ENCODE data around the gene HMBS. TPM values are rescaled to one million over a fixed set of nuclear protein-coding genes. Genes with fewer than 3 reads are reported as not detected.

HMBS gene
- total and polyA plus RNA-seq, 2 of the 8 experiments (the other 6 are each of a cell fraction or from before 2014, with no cell fraction given), result 69.3 to 109 TPM

DNA sequence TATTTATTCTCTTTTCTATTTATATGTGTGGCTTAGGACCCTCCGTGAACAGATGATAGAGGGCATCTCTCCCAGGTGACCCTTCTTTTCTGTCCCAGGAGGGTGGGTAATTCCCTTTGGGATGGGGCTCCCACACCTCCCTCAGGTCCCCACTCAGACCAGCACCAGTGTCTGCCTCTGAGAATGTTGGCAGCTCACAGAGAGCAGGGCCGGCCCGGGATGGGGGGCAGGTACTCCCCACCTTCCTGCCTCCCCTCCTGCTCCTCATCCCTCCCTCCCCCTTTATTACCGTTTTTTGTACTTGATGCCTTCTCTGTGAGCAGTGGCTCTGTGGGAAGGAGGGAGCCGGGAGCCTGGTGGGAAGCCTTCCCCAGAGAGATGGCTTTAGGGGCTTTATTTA is 31.9 kb downstream of the HMBS start:
- no peak overlapping the region for H4K91ac ChIP-seq (replicated peaks; ENCODE audit: insufficient read length, low read length)
- ChIA-PET CTCF (ENCODE audit: partially characterized antibody) (interaction anchor here (0.6 to 2.0 kb wide), 5 partner anchors 12 to 174 kb away, joined by 3 to 5 read pairs (median 3); no protein-coding TSS in a partner anchor), POLR2A (ENCODE audit: partially characterized antibody) (interaction anchor here (0.6 to 2.1 kb wide), 4 partner anchors 10 to 64 kb away, joined by 3 to 14 read pairs (median 6); partner anchors contain the start of gene C2CD2L)
- no peak overlapping the region for H3K4me2 ChIP-seq (ENCODE audit: insufficient read depth in 1 of 2, low read depth in 2 of 2, low read length in 2 of 2)
- FAIRE-seq (no peak), DNase-seq (ENCODE audit: low read depth in 1 of 2, low spot score in 2 of 2) (no peak)
- H4K20me1 ChIP-seq (replicated peaks in 1 of 2; ENCODE audit: control insufficient read depth in 1 of 2, insufficient read depth in 2 of 2, low read length in 2 of 2), result no peaks in the 10 kb centered on the region
- H2BK15ac ChIP-seq (ENCODE audit: low read length), result no peak overlapping the region
- no peak overlapping the region for H4K5ac ChIP-seq (ENCODE audit: insufficient read length, low read depth, low read length)
- H3K4ac ChIP-seq (replicated peaks; ENCODE audit: insufficient read length, low read depth, low read length), result no peak overlapping the region
- H2AFZ ChIP-seq (ENCODE audit: low read length), result no peak overlapping the region
- no peak overlapping the region for H2BK120ac ChIP-seq (replicated peaks; ENCODE audit: low read depth, low read length)
- no peaks in the 10 kb centered on the region; the same call in 1 of the 2 replicates for H3K23me2 ChIP-seq (ENCODE audit: low read depth, low read length)
- no peak overlapping the region for H3K4me3 ChIP-seq (ENCODE audit: extremely low read depth in 1 of 4, insufficient read depth in 2 of 4, low read depth in 3 of 4, low read length in 4 of 4)
- H2BK5ac ChIP-seq (ENCODE audit: low read depth, low read length), result no peak overlapping the region
- H4K8ac ChIP-seq (ENCODE audit: extremely low read depth, insufficient read depth, low read length), result no peak overlapping the region
- H3K27ac ChIP-seq (ENCODE audit: low read depth, low read length), result no peak overlapping the region
- TF ChIP-seq ASH2L (IDR thresholded peaks at IDR 0.05; ENCODE audit: low read length), result no peak
- no peak for TF ChIP-seq KDM5A (IDR thresholded peaks at IDR 0.05; ENCODE audit: low read length)
- H3K79me2 ChIP-seq (ENCODE audit: control insufficient read depth in 1 of 2, insufficient read depth in 2 of 2, low read length in 2 of 2), result peaks cover 0 to under 1% of the 10 kb centered on the region in 2 experiments; a peak in 1 of 4 replicates
- no peak overlapping the region for H2BK12ac ChIP-seq (ENCODE audit: low read depth, low read length)
- no peak overlapping the region for H3K18ac ChIP-seq (ENCODE audit: extremely low read depth, low read length)
- peaks cover 0 to 4% (median 1%) of the 10 kb centered on the region in 4 experiments; a peak in 2 of 7 replicates for H3K4me1 ChIP-seq (replicated peaks in 1 of 4; ENCODE audit: control insufficient read depth in 3 of 4, insufficient read depth in 4 of 4, low read length in 3 of 4)
- no peak overlapping the region for H2AK5ac ChIP-seq (ENCODE audit: low read depth, low read length)
- H3K36me3 ChIP-seq (ENCODE audit: control insufficient read depth in 2 of 4, insufficient read depth in 4 of 4, low read length in 3 of 4), result no peaks in the 10 kb centered on the region
- no peak overlapping the region for H2BK20ac ChIP-seq (ENCODE audit: low read length)
- no peak overlapping the region for H3K14ac ChIP-seq (ENCODE audit: insufficient read length)
- H3K9ac ChIP-seq (replicated peaks in 1 of 4; ENCODE audit: extremely low read depth in 1 of 4, low read depth in 3 of 4, low read length in 3 of 4), result no peak overlapping the region
- no peaks in the 10 kb centered on the region for H3K27me3 ChIP-seq (replicated peaks in 1 of 4; ENCODE audit: control insufficient read depth in 3 of 4, extremely low read depth in 1 of 4, insufficient read depth in 3 of 4, low read length in 3 of 4)
- no peak overlapping the region for H3K56ac ChIP-seq (replicated peaks; ENCODE audit: insufficient read length, low read depth, low read length)
- no peaks in the 10 kb centered on the region for H3K9me3 ChIP-seq (ENCODE audit: insufficient read depth in 2 of 2, low read depth in 1 of 2, low read length in 1 of 2)
- H3K23ac ChIP-seq (ENCODE audit: insufficient read length), result no peak overlapping the region
- H3K79me1 ChIP-seq (ENCODE audit: low read depth, low read length), result no peaks in the 10 kb centered on the region
- WGBS, 2 experiments (ENCODE audit: extremely low coverage in 1 of 2, insufficient coverage in 1 of 2, insufficient read length in 1 of 2, insufficient replicate concordance in 2 of 2, low coverage in 1 of 2, low lambda C conversion rate in 2 of 2, missing lambda C conversion rate in 1 of 2), result 83% methylated on average over 5 of the region's 5 CpGs; no CpG with 5 or more reads in 1 of the 2 experiments
